AG04449 (cell line): ENCODE measurements around the gene VPS36.
A peak's percentile ranks its signal among the peaks of the same experiment; 100 is the strongest.

Experiments
- CTCF ChIA-PET: fragments of 350-600 bp; formaldehyde crosslinking; extraction: SDS; loops from one replicate; lab custom pipeline; 2021; ENCODE audit warnings: antibody characterized with exemption; lab: Yijun Ruan, JAX
- POLR2A ChIA-PET: fragments of 400-600, 350-600 bp; formaldehyde crosslinking; extraction: SDS; loops from one replicate; lab custom pipeline; 2020; ENCODE audit warnings: antibody characterized with exemption, inconsistent platforms; lab: Yijun Ruan, JAX
- DNase-seq: peaks from one replicate; pipeline ENCODE4 v3.0.0-alpha.2; 2010; ENCODE audit warnings: low read depth, low spot score
- H3K4me3 ChIP-seq: 2 replicates; pipeline ENCODE4 v1.5.1; 2011; ENCODE audit warnings: low read depth, mild to moderate bottlenecking, control low read depth, low read length
- CTCF ChIP-seq: IDR thresholded peaks from one replicate; pipeline ENCODE4 v1.5.1; 2011; ENCODE audit warnings: mild to moderate bottlenecking, moderate library complexity, low read length, control low read depth, inconsistent platforms; ENCODE audit not compliant: insufficient read depth; ENCODE audit errors: missing control alignments

The VPS36 gene

GRCh38 chr13:52405369-52405766, 45.1 kb downstream of the VPS36 start:
- TF ChIP-seq CTCF, result no peak
- POLR2A ChIA-PET, result no interaction called here
- H3K4me3 ChIP-seq, result peak overlapping the region; percentile 66
- CTCF ChIA-PET, result interaction anchor here (0.9 kb wide), 1 partner anchor 45 kb away, joined by 4 read pairs; no protein-coding TSS in a partner anchor
- DNase-seq, result no peak

- H3K4me3 ChIP-seq, result no peak overlapping the region
- ChIA-PET CTCF (interaction anchor here (2.7 kb wide), 1 partner anchor 51 kb away, joined by 12 read pairs; the partner anchor contains the start of gene VPS36), POLR2A (no interaction called here)
- DNase-seq, result no peak
- TF ChIP-seq CTCF, result no peak
Observed at GRCh38 chr13:52399708-52400107, 50.7 kb downstream of the VPS36 start.

GRCh38 chr13:52399046-52399445, 51.4 kb downstream of the VPS36 start:
- DNase-seq, result no peak
- H3K4me3 ChIP-seq, result no peak overlapping the region
- no peak for TF ChIP-seq CTCF
- CTCF ChIA-PET, result interaction anchor here (2.7 kb wide), 1 partner anchor 52 kb away, joined by 12 read pairs; the partner anchor contains the start of gene VPS36
- POLR2A ChIA-PET, result no interaction called here

GRCh38 chr13:52395704-52396103, 54.7 kb downstream of the VPS36 start:
- CTCF ChIA-PET, result no interaction called here
- no peak for DNase-seq
- no peak overlapping the region for H3K4me3 ChIP-seq
- POLR2A ChIA-PET, result no interaction called here
- no peak for TF ChIP-seq CTCF

GRCh38 chr13:52394586-52394985, 55.8 kb downstream of the VPS36 start:
- H3K4me3 ChIP-seq, result no peak overlapping the region
- no peak for DNase-seq
- ChIA-PET CTCF (no interaction called here), POLR2A (no interaction called here)
- TF ChIP-seq CTCF, result no peak

- ChIA-PET CTCF (no interaction called here), POLR2A (no interaction called here)
- H3K4me3 ChIP-seq, result no peak overlapping the region
- no peak for DNase-seq
- no peak for TF ChIP-seq CTCF
Observed at GRCh38 chr13:52393572-52394357, 56.7 kb downstream of the VPS36 start.
